GM10266 (cell line): ENCODE results near the gene RRAGD.

Experiments
- DNase-seq: peaks from one replicate; pipeline ENCODE4 v3.0.0; 2012; ENCODE audit errors: extremely low spot score
- CTCF ChIP-seq: IDR thresholded peaks from 2 replicates; pipeline ENCODE4 v1.5.1; 2012; ENCODE audit warnings: mild to moderate bottlenecking, low read depth; ENCODE audit not compliant: control insufficient read depth, insufficient read depth; ENCODE audit errors: missing control alignments

The RRAGD gene

GRCh38 chr6:89346433-89346832, 65.6 kb downstream of the RRAGD start:
- DNase-seq, result no peak
- no peak for TF ChIP-seq CTCF

GRCh38 chr6:89339565-89339964, 72.5 kb downstream of the RRAGD start:
- no peak for DNase-seq

GRCh38 chr6:89335164-89335563, 76.9 kb downstream of the RRAGD start:
- TF ChIP-seq CTCF, result no peak

More at GRCh38 chr6:89339565-89339964, 72.5 kb downstream of the RRAGD start:
- no peak for TF ChIP-seq CTCF

GRCh38 chr6:89330910-89331309, 81.2 kb downstream of the RRAGD start:
- DNase-seq, result no peak
- no peak for TF ChIP-seq CTCF

More at GRCh38 chr6:89335164-89335563, 76.9 kb downstream of the RRAGD start:
- DNase-seq, result no peak

GRCh38 chr6:89328976-89329375, 83.1 kb downstream of the RRAGD start:
- no peak for DNase-seq
- no peak for TF ChIP-seq CTCF

GRCh38 chr6:89324304-89324703, 87.8 kb downstream of the RRAGD start:
- no peak for DNase-seq
- no peak for TF ChIP-seq CTCF

GRCh38 chr6:89323511-89323971, 88.5 kb downstream of the RRAGD start:
- TF ChIP-seq CTCF, result no peak
- DNase-seq, result no peak
